Measurements from ENCODE around the gene PROKR1. TPM values are rescaled to one million over a fixed set of nuclear protein-coding genes. Genes with fewer than 3 reads are reported as not detected.
"Not testable (repeated sequence)": the region's sequence is repeated elsewhere in the genome, so short reads cannot be mapped to it uniquely, and the experiment has no call there.

PROKR1 gene
- total RNA-seq, 2 donors from 2014 or later = not detected

DNA sequence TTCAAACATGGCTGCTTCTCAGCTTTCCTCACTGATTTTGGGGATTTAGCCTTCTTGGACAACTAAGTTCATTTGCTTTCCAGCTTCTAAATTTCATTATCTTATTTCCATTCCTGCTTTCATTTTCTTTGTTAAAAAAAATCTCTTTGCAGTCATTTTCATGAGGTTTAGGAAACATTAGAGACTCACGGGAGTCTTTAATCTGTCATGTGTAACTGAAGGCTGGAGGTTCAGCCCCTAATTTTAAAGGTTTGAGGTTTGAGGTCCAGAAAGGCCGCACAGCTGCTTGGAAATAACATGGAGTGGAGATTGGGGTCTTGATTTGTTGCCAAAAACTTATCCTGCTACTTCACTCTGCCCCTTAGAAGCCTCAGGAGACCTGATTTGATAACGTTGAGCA is 30.3 kb downstream of the PROKR1 start:
- TF ChIP-seq, protein P1, sequence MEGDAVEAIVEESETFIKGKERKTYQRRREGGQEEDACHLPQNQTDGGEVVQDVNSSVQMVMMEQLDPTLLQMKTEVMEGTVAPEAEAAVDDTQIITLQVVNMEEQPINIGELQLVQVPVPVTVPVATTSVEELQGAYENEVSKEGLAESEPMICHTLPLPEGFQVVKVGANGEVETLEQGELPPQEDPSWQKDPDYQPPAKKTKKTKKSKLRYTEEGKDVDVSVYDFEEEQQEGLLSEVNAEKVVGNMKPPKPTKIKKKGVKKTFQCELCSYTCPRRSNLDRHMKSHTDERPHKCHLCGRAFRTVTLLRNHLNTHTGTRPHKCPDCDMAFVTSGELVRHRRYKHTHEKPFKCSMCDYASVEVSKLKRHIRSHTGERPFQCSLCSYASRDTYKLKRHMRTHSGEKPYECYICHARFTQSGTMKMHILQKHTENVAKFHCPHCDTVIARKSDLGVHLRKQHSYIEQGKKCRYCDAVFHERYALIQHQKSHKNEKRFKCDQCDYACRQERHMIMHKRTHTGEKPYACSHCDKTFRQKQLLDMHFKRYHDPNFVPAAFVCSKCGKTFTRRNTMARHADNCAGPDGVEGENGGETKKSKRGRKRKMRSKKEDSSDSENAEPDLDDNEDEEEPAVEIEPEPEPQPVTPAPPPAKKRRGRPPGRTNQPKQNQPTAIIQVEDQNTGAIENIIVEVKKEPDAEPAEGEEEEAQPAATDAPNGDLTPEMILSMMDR (IDR thresholded peaks at IDR 0.05) = no peak
- Histone ChIP-seq H3K27me3 (replicated peaks; ENCODE audit: insufficient read depth) (no peaks in the 10 kb centered on the region), H3K9me3 (no peaks in the 10 kb centered on the region), H3K4me1 (ENCODE audit: control insufficient read depth in 1 of 2, low read depth in 2 of 2) (no peaks in the 10 kb centered on the region), H3K27ac (no peak overlapping the region), H3K4me3 (no peak overlapping the region), H3K36me3 (no peaks in the 10 kb centered on the region)
- DNase-seq (ENCODE audit: low spot score) = no peak
- no peak for ATAC-seq (ENCODE audit: insufficient number of reproducible peaks, low FRiP score, low read depth)

DNA sequence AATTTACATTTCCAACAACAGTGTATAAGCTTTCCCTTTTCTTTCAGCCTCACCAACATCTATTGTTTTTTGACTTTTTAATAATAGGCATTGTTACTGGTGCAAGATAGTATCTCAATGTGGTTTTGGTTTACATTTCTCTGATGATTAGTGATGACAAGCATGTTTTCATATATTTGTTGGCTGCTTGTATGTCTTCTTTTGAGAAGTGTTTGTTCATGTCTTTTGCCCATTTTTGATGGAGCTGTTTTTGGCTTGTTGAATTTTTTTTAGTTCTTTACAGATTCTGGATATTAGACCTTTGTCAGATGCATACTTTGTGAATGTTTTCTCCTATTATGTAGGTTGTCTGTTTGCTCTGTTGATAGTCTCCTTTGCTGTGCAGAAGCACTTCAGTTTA is 32.1 kb downstream of the PROKR1 start:
- DNase-seq (ENCODE audit: low spot score) (no peak), ATAC-seq (ENCODE audit: insufficient number of reproducible peaks, low FRiP score, low read depth) (no peak)
- Histone ChIP-seq H3K27ac (no peak overlapping the region), H3K4me1 (ENCODE audit: control insufficient read depth in 1 of 2, low read depth in 2 of 2) (no peaks in the 10 kb centered on the region), H3K4me3 (no peak overlapping the region), H3K9me3 (no peaks in the 10 kb centered on the region), H3K27me3 (replicated peaks; ENCODE audit: insufficient read depth) (no peaks in the 10 kb centered on the region), H3K36me3 (no peaks in the 10 kb centered on the region)
- TF ChIP-seq, protein P1 (IDR thresholded peaks at IDR 0.05) = no peak

DNA sequence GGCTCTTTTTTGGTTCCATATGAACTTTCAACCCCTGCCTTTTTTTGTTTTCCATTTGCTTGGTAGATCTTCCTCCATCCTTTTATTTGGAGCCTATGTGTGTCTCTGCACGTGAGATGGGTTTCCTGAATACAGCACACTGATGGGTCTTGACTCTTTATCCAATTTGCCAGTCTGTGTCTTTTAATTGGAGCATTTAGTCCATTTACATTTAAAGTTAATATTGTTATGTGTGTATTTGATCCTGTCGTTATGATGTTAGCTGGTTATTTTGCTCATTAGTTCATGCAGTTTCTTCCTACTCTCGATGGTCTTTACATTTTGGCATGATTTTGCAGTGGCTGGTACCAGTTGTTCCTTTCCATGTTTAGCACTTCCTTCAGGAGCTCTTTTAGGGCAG is 34.5 kb downstream of the PROKR1 start:
- not testable (repeated sequence) for ATAC-seq (ENCODE audit: insufficient number of reproducible peaks, low FRiP score, low read depth); H3K36me3 ChIP-seq; H3K27me3 ChIP-seq (replicated peaks; ENCODE audit: insufficient read depth); H3K9me3 ChIP-seq; H3K27ac ChIP-seq; H3K4me3 ChIP-seq; DNase-seq (ENCODE audit: low spot score); H3K4me1 ChIP-seq (ENCODE audit: control insufficient read depth in 1 of 2, low read depth in 2 of 2)

DNA sequence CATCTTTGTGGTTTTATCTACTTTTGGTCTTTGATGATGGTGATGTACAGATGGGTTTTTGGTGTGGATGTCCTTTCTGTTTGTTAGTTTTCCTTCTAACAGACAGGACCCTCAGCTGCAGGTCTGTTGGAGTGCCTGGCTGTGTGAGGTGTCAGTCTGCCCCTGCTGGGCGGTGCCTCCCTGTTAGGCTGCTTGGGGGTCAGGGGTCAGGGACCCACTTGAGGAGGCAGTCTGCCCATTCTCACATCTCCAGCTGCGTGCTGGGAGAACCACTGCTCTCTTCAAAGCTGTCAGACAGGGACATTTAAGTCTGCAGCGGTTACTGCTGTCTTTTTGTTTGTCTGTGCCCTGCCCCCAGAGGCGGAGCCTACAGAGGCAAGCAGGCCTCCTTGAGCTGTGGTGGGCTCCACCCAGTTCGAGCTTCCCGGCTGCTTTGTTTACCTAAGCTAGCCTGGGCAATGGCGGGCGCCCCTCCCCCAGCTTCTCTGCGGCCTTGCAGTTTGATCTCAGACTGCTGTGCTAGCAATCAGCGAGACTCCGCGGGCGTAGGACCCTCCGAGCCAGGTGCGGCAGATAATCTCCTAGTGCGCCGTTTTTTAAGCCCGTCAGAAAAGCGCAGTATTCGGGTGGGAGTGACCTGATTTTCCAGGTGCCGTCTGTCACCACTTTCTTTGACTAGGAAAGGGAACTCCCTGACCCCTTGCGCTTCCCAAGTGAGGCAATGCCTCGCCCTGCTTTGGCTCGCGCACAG is 36.0 kb downstream of the PROKR1 start:
- H3K4me3 ChIP-seq; DNase-seq (ENCODE audit: low spot score): not testable (repeated sequence)

DNA sequence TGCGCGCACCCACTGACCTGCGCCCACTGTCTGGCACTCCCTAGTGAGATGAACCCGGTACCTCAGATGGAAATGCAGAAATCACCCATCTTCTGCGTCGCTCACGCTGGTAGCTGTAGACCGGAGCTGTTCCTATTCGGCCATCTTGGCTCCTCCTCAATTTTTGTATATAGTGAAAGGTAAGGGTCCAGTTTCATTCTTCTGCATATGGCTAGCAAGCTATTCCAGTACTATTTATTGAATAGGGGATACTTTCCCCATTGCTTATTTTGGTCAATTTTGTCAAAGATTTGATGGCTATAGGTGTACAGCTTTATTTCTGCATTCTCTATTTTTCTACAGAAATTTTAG is 36.5 kb downstream of the PROKR1 start:
- H3K4me1 ChIP-seq (ENCODE audit: control insufficient read depth in 1 of 2, low read depth in 2 of 2); H3K27ac ChIP-seq; DNase-seq (ENCODE audit: low spot score); H3K4me3 ChIP-seq; H3K36me3 ChIP-seq; H3K27me3 ChIP-seq (replicated peaks; ENCODE audit: insufficient read depth); ATAC-seq (ENCODE audit: insufficient number of reproducible peaks, low FRiP score, low read depth); H3K9me3 ChIP-seq: not testable (repeated sequence)

More for the DNA sequence above, 36.0 kb downstream of the PROKR1 start:
- ATAC-seq (ENCODE audit: insufficient number of reproducible peaks, low FRiP score, low read depth); H3K27me3 ChIP-seq (replicated peaks; ENCODE audit: insufficient read depth); H3K36me3 ChIP-seq; H3K4me1 ChIP-seq (ENCODE audit: control insufficient read depth in 1 of 2, low read depth in 2 of 2); H3K27ac ChIP-seq; H3K9me3 ChIP-seq: not testable (repeated sequence)

DNA sequence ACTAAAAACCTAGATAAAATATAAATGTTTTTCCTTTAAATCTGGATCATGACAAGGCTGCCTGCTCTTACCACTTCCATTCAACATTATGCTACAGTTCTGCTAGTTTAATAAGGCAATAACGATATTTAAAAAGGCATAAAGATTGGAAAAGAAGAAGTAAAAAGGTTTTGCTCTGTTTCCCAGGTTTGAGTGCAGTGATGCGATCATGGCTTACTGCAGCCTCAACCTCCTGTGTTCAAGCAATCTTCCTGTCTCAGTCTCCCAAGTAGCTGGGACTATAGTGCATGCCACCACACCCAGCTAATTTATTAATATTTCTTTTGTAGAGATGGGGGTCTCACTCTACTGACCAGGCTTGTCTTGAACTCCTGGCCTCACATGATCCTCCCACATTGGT is 40.8 kb downstream of the PROKR1 start:
- Histone ChIP-seq H3K27ac (no peak overlapping the region), H3K9me3 (no peaks in the 10 kb centered on the region), H3K4me3 (no peak overlapping the region), H3K36me3 (no peaks in the 10 kb centered on the region), H3K4me1 (ENCODE audit: control insufficient read depth in 1 of 2, low read depth in 2 of 2) (no peaks in the 10 kb centered on the region), H3K27me3 (replicated peaks; ENCODE audit: insufficient read depth) (no peaks in the 10 kb centered on the region)
- TF ChIP-seq, protein P1 (IDR thresholded peaks at IDR 0.05) = no peak
- ATAC-seq (ENCODE audit: insufficient number of reproducible peaks, low FRiP score, low read depth) (no peak), DNase-seq (ENCODE audit: low spot score) (no peak)

DNA sequence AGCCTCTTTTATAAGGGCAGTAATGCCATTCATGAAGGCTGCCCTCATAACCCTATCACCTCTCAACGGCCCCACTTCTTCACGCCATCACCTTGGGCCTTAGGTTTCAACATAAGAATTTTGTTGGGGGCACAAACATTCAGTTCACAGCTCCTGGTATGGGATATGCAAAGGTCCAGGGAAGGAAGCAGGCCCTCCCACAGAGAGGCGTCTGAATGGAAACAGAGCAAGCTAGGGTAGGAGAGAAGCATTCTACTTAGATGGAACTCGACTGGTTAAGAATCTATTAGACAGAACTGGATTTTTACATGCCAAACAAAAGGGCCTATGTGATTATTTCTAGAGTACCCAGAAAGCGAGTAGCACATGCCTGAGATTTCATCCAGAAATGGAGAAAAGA is 42.8 kb downstream of the PROKR1 start:
- Histone ChIP-seq H3K4me1 (ENCODE audit: control insufficient read depth in 1 of 2, low read depth in 2 of 2) (no peaks in the 10 kb centered on the region), H3K36me3 (no peaks in the 10 kb centered on the region), H3K27me3 (replicated peaks; ENCODE audit: insufficient read depth) (no peaks in the 10 kb centered on the region), H3K27ac (no peak overlapping the region), H3K4me3 (no peak overlapping the region), H3K9me3 (no peaks in the 10 kb centered on the region)
- TF ChIP-seq, protein P1 (IDR thresholded peaks at IDR 0.05) = no peak
- ATAC-seq (ENCODE audit: insufficient number of reproducible peaks, low FRiP score, low read depth) = no peak
- no peak for DNase-seq (ENCODE audit: low spot score)

Data from thoracic aorta (tissue), 2 donors.